ENCODE measurements around the gene TPRX1.
"Not testable (repeated sequence)": the region's sequence is repeated elsewhere in the genome, so short reads cannot be mapped to it uniquely, and the experiment has no call there.

GRCh38 chr19:47771291-47771690 is 33.1 kb downstream of the TPRX1 start:
- not testable (repeated sequence) for TF ChIP-seq POLR2A (IDR thresholded peaks at IDR 0.05; ENCODE audit: extremely low read depth, insufficient read length)
- TF ChIP-seq, protein P1, sequence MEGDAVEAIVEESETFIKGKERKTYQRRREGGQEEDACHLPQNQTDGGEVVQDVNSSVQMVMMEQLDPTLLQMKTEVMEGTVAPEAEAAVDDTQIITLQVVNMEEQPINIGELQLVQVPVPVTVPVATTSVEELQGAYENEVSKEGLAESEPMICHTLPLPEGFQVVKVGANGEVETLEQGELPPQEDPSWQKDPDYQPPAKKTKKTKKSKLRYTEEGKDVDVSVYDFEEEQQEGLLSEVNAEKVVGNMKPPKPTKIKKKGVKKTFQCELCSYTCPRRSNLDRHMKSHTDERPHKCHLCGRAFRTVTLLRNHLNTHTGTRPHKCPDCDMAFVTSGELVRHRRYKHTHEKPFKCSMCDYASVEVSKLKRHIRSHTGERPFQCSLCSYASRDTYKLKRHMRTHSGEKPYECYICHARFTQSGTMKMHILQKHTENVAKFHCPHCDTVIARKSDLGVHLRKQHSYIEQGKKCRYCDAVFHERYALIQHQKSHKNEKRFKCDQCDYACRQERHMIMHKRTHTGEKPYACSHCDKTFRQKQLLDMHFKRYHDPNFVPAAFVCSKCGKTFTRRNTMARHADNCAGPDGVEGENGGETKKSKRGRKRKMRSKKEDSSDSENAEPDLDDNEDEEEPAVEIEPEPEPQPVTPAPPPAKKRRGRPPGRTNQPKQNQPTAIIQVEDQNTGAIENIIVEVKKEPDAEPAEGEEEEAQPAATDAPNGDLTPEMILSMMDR (IDR thresholded peaks at IDR 0.05; ENCODE audit: low read depth, low read length), result not testable (repeated sequence)
